Measurements from ENCODE around the gene INSL3.

Gene INSL3

DNA sequence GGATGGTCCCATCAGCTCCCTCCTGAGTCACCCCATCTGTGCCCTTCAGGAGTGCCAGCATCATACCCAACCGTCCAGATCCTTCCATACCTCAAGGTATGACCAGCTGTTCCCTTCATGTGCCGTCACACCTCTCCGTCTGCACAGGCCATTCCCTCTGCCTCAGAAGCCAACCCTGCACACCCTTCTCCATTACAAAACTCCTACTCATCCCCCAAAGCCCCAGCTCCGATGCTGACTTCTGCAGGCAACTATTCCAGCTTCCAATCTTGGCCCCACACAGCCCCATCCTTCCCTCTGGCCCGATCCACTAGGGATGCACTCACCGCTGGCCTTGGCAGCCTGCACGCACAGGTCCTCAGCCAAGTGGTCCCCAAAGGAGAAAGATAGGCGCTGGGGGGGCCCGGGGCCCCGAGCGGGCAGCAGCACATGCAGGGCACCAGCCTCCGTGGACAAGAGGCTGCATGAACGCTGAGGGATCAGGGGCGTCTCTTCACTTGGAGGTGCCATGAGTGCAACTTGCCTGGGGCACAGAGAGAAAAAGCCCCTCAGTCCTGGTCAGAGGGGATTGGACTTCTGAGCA lies 22.7 kb upstream of the INSL3 start:
- DNase-seq, result no peak

DNA sequence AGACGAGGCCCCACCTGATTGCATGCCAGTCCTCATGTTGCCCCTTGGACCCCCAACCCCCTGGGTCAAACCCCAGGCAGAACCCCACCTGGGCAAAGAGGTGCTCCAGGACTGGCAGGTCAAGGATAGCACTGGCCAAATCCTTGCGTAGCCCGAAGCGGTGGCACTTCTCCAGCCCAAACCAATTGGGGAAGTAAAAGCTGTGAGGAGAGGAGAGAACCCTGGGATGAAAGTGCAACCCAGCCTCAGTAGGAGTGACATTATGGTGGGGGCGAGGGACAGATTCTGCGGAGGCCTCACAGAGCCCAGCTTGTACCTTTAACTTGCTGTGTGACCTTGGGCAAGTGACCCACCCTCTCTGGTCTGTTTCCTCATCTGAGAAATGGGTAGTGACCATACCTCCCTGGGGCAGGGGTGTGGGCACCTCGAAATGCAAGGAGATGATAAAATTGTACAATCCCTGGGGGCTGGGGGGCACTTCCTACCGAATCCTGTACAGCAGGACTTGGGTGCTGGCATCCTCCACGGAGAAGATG lies 22.0 kb upstream of the INSL3 start:
- DNase-seq, result no peak

- DNase-seq, result no peak
Observed at GRCh38 chr19:17842663-17843291, 21.5 kb upstream of the INSL3 start.

- peak; percentile 68 for DNase-seq
Observed at GRCh38 chr19:17841810-17842662, 20.7 kb upstream of the INSL3 start.

- no peak for DNase-seq
Observed at GRCh38 chr19:17841371-17841809, 20.1 kb upstream of the INSL3 start.

DNA sequence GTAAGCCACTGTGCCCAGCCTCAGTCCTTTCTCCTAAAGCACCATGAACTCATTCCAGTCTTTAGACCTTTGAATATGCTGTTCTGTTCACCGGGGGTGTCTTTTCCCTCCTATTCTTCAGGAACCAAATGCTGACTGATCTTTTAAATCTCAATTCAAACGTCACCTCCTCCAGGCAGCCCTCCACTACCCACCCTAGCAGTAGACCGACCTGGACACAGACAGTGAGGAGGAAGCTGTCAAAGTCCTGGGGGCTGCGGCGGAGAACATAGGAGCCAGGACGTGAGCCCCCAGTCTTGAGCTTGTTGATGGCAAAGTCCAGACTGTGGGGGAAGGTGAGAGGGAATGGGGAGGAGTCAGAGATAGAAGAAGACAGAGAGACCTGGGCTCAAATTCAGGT lies 18.7 kb upstream of the INSL3 start:
- DNase-seq, result no peak

DNA sequence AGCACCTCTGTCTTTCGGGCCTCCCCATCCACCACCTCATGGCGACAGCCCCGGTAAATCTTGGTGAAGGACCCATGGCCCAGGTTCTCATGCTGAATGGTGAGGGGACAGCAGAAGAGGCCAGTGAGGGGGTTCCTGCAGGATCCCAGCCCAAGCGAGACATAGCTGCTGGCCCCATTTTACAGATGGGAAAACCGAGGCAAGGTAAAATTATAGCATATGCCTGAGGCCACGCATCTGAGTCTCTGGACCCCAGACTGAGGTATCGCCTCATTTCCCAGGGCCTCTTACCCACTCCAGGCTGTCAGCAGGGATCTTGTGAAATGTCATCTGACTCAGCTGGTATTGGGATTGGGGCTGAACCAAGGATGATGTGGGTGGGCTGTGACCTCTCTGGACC lies 16.7 kb upstream of the INSL3 start:
- DNase-seq, result no peak

DNA sequence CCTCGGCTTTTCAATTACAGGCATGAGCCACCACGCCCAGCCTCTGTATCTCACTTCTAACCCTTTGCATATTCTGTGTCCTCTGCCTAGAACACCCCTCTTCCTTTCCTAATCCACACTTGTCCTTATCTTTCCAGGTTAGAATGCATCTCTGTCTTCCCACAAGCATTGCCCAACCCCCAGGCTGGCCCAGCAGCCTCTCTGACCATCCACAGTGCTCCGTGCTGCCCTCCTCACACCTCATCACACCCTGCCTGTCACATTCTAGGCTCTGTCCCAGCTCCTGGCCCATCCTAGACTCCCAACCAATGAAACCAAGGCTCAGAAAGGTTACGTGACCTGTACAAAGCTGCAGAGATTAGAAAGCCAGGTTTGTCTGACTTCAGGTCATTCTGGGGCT lies 15.2 kb upstream of the INSL3 start:
- no peak for DNase-seq

DNA sequence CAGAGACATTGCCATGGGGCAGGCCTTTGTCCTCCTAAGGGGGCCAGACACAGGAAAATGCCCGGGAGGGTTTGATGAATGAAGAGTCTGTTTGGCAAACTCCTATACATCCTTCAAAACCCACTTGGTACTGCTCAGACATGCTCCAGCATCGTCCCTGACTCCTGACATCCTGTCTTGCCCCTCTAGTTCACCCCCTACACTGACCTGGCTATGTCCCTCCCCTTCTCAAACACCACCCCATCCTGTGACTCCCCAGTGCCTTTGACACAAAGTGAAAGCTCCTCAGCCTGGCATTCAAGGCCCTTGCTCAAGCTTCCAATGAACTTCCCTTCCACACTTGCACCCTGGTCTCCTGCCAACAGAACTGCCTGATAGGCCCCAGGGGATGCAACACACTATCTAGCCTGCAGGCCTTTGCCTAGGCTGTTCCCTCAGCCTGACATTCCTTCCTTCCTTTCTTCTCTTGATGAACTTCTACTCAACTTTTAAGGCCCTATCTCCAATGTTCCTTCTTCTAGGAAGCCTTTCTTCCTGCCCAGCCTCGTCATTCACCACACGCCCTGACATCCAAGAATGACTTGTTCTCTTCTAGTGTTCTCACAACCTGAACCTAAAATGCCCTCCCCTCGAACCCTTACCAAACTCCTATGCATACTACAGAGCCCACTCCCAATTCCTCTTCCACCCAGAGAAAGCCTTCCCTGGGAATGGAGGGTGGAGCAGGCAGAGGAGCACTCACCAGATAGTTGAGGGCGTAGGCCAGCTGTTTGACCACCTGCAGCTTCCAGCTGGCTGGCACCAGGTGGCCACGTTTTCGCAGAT lies 14.1 kb upstream of the INSL3 start:
- peak; percentile 66 for DNase-seq

DNA sequence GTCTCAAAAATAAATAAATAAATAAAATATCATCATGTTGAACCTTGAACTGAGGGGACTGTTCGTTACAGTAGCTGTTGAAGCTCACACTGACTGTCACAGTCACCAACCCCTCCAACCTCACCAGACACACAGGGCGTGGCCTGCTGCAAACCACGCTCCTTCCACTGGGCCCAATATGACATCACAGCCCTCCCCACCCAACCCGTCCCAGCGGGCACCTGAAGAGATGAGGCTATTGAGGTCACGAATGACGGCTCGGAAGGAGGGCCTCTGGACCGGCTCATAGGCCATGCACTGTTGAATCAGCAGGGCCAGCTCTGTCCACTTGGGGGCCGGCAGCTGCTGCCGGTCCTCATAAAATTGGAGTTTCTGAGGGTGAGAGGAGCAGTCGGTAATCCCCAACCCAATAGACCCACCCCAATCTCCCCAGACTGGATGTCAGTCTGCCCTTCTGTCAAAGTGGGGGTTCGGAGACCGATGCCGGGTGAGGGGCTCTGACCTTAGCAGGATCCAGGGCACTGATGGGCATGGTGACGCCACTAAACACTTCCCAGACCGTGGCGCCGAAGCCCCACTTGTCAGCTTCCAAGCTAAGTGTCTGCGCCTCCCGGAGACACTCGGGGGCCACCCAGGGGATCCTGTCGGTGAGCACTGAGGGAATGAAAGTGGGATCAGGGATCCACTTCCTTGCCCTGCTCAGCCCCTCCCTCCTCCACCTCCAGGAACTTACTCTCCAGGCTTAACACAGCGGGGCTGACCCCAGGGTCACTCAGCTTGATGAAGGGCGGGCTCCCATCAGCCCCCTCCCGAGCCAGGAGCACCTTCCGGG lies 13.2 kb upstream of the INSL3 start:
- DNase-seq, result no peak

GRCh38 chr19:17832443-17833208 lies 11.3 kb upstream of the INSL3 start:
- DNase-seq, result no peak

GRCh38 chr19:17831419-17831888 lies 10.1 kb upstream of the INSL3 start:
- no peak for DNase-seq

DNA sequence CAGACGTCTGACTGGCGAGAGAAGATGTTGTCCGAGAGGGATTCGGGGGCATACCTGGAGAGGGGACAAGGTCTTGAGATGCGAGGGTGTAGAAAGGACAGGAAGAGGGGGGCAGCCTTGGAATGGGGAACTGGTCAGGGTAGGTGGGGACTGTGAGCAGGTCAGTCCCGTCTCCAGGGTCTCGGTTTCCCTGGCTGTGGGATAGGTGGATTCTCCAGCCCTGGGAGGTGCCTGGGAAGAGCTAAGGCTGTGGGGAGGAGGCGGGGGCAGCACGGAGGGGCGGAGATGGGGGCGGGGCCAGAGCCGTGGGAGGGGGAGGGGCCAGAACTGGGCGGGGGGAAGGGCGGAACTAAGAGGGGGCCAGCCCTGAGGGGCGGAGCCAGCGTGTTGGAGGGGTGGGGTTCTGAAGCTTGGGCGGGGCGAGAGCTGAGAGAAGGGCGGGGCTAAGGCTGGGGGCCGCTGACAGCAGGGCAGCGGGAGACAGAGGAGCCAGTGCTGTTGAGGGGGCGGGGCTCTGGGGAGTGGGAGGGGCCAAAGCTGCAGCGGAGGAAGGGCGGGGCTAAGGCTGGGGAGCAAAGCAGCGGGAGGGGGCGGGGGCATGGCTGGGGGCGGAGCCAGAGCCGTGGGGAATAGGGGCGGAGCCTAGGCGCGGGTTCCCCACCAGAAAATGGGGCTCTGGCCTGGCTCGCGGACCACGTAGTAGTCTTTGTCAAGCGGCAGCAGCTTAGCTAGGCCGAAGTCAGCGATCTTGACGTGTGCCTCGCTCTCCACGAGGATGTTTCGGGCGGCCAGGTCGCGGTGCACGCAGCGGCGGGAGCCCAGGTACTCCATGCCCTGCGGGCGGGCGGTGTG lies 9.5 kb upstream of the INSL3 start:
- peak; percentile 92 for DNase-seq

DNA sequence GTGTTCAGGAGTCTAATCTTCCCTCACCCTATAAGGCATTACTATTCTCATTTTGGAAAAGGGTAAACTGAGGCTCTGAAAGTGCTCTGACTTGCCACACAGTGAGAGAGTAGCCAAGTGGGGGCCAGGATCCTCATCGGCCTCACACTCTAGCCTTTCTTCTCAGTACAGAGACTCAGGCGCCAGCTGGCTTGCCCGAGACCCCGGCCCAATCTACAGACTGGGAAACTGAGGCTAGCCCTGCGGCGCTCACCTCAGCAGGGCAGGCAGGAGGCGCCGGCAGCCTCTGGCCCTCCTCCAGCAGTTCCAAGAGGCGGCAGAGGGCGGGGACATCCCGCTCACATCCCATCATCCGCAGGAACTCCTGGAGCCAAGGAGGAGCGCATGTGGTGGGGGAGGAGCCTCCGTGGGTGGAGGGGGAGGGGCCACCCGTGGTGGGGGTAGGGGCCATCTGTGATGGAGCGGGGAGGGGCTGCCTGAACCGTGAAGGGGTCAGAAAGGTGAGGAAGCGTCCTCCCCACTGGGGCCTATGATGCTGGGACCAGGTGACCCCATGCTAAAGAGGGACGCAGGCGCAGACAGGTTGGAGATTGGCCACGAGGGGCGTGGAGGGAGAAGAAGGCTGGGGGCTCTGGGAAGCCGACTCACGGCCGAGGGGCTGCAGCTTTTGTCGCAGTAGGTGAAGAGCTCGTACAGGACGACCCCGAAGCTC lies 8.7 kb upstream of the INSL3 start:
- DNase-seq, result peak; percentile 86

GRCh38 chr19:17826508-17827056 lies 5.3 kb upstream of the INSL3 start:
- no peak for DNase-seq

- no peak for DNase-seq
Observed at GRCh38 chr19:17824339-17824738, 3.0 kb upstream of the INSL3 start.

- no peak for DNase-seq
Observed at GRCh38 chr19:17817668-17818363, 3.5 kb downstream of the INSL3 start.

- DNase-seq, result no peak
Observed at GRCh38 chr19:17812099-17812498, 9.2 kb downstream of the INSL3 start.

All from NCI-H2171 treated with DMSO at 0.1 percent for 48 hours (cell line).